CD4-positive, alpha-beta T cell (primary cell): ENCODE measurements around the gene SNX19. TPM values are rescaled to one million over a fixed set of nuclear protein-coding genes. Genes with fewer than 3 reads are reported as not detected.

Source experiments
- ATAC-seq: fragments of 200-7000 bp; cut with Tn5 transposase; one replicate; pipeline ENCODE4 v1.10.0; 2022; ENCODE audit warnings: mild to moderate bottlenecking; ENCODE audit not compliant: poor library complexity
- CTCF ChIA-PET: fragments of 350-600 bp; sonication (Branson Sonifier 250); formaldehyde crosslinking; loops from one replicate; lab custom pipeline; 2021; ENCODE audit warnings: antibody characterized with exemption, inconsistent platforms; lab: Charles Lee
- POLR2A ChIA-PET: fragments of 350-600 bp; sonication (Branson Sonifier 250); formaldehyde crosslinking; loops from one replicate; lab custom pipeline; 2021; ENCODE audit warnings: antibody characterized with exemption, inconsistent platforms; lab: Charles Lee
- DNase-seq, 14 experiments: peaks; one replicate each; pipeline ENCODE4 v3.0.0-alpha.2; 2013 to 2020; ENCODE audit warnings: mixed read lengths in 2 of 14
- H3K27ac ChIP-seq, 2 donors: one replicate each; pipeline versions ENCODE4 v1.5.1 to v1.7.0; 2013; ENCODE audit warnings: low read length in 2 of 2, low read depth in 1 of 2, mild to moderate bottlenecking in 1 of 2
- H3K27me3 ChIP-seq, 2 experiments: 1 replicate in 1 of 2; 2 replicates in 1 of 2; pipeline versions ENCODE4 v1.6.1 to v1.7.0; 2013; ENCODE audit warnings: low read length in 2 of 2, control low read depth in 1 of 2, mild to moderate bottlenecking in 1 of 2, moderate library complexity in 1 of 2; ENCODE audit not compliant: insufficient read depth in 2 of 2, control insufficient read depth in 1 of 2
- H3K36me3 ChIP-seq: one replicate; pipeline ENCODE4 v1.6.1; 2013; ENCODE audit warnings: low read length, control low read depth; ENCODE audit not compliant: insufficient read depth
- H3K4me1 ChIP-seq: one replicate; pipeline ENCODE4 v1.6.1; 2013; ENCODE audit warnings: low read length, control low read depth; ENCODE audit not compliant: insufficient read depth
- H3K4me3 ChIP-seq: one replicate; pipeline ENCODE4 v1.5.1; 2013; ENCODE audit warnings: mild to moderate bottlenecking, low read length, moderate library complexity
- H3K9me3 ChIP-seq, 2 experiments: 1 replicate in 1 of 2; 2 replicates in 1 of 2; pipeline versions ENCODE4 v1.6.1 to v1.7.0; 2013; ENCODE audit warnings: low read length in 2 of 2, mild to moderate bottlenecking in 2 of 2, control low read depth in 1 of 2, moderate library complexity in 1 of 2; ENCODE audit not compliant: control insufficient read depth in 1 of 2, insufficient read depth in 1 of 2
- H3K27ac Mint-ChIP-seq: one replicate; pipeline ENCODE4 v1.8.0; 2020; ENCODE audit warnings: mixed read lengths
- H3K27me3 Mint-ChIP-seq: one replicate; pipeline ENCODE4 v1.8.0; 2021; ENCODE audit warnings: mixed read lengths
- H3K36me3 Mint-ChIP-seq: one replicate; pipeline ENCODE4 v1.8.0; 2021; ENCODE audit warnings: low read depth, mixed read lengths
- H3K4me1 Mint-ChIP-seq: one replicate; pipeline ENCODE4 v1.8.0; 2021; ENCODE audit warnings: low read depth, mixed read lengths
- H3K4me3 Mint-ChIP-seq: one replicate; pipeline ENCODE4 v1.8.0; 2020; ENCODE audit warnings: mild to moderate bottlenecking, mixed read lengths
- H3K9me3 Mint-ChIP-seq: one replicate; pipeline ENCODE4 v1.8.0; 2020; ENCODE audit warnings: mixed read lengths
- CTCF ChIP-seq: fragments of 200-600 bp; IDR thresholded peaks from one replicate; pipeline ENCODE4 v1.8.0; 2022; ENCODE audit warnings: antibody characterized with exemption, mild to moderate bottlenecking
- intact Hi-C, 2 experiments: fragments of 100-400 bp; cut with DNase I in 1 of 2; cut with micrococcal nuclease in 1 of 2; formaldehyde crosslinking; loops; one replicate each; pipeline versions ENCODE4 v1.15.1 to v1.9.0; 2023 to 2025; cut with DNase I, micrococcal nuclease
- total RNA-seq, 174 experiments: library from RNA in 2 of 174; stranded (reverse) in 2 of 174; gene quantifications; one replicate each; pipeline ENCODE4 v1.2.3 and lab custom pipeline; 2021 to 2026

Gene SNX19
- total RNA-seq, 2 experiments from 2014 or later, result 41.2 to 43.8 TPM

DNA sequence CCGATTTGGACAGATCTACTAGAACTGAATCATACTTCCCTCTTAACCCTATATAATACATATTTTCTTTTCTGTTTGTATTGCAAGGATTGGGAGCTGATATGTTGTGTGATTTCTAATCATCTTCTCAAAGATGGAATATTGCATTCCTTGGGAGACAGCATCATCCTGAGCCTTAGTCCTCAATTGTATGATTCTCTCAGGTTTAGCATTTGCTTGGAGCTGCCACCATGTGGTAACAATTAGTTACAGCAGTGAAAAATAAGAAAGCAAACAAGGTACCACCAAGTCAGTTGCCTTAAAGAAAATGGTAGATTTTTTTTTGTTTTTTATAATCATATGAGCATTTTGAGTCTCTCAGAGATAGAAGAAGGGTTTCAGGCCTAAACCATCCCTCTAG, 11.9 kb downstream of the SNX19 start:
- Histone ChIP-seq H3K4me3 (no peak overlapping the region), H3K36me3 (peaks cover 97% of the 10 kb centered on the region), H3K4me1 (no peaks in the 10 kb centered on the region), H3K27me3 (no peaks in the 10 kb centered on the region), H3K9me3 (no peaks in the 10 kb centered on the region), H3K27ac (no peak overlapping the region)
- Mint-ChIP-seq H3K4me3 (no peak overlapping the region), H3K4me1 (peaks cover 20% of the 10 kb centered on the region), H3K27me3 (no peaks in the 10 kb centered on the region), H3K9me3 (no peaks in the 10 kb centered on the region), H3K36me3 (peaks cover 99% of the 10 kb centered on the region), H3K27ac (no peak overlapping the region)
- DNase-seq (no peak), ATAC-seq (no peak)
- intact Hi-C loops, result no loop called here
- ChIA-PET POLR2A (interaction anchor here (2.1 kb wide), 1 partner anchor 12 kb away, joined by 13 read pairs; the partner anchor contains the start of gene SNX19), CTCF (interaction anchor here (0.8 to 5.3 kb wide), 4 partner anchors 9 to 42 kb away, joined by 3 to 21 read pairs (median 6); partner anchors contain the start of gene SNX19)
- TF ChIP-seq CTCF, result no peak

GRCh38 chr11:130902380-130902779, 13.9 kb downstream of the SNX19 start:
- peaks cover 99% of the 10 kb centered on the region for H3K36me3 Mint-ChIP-seq
- POLR2A ChIA-PET, result interaction anchor here (0.6 kb wide), 1 partner anchor 14 kb away, joined by 3 read pairs; the partner anchor contains the start of gene SNX19
- peaks cover 9% of the 10 kb centered on the region for H3K4me1 Mint-ChIP-seq

DNA sequence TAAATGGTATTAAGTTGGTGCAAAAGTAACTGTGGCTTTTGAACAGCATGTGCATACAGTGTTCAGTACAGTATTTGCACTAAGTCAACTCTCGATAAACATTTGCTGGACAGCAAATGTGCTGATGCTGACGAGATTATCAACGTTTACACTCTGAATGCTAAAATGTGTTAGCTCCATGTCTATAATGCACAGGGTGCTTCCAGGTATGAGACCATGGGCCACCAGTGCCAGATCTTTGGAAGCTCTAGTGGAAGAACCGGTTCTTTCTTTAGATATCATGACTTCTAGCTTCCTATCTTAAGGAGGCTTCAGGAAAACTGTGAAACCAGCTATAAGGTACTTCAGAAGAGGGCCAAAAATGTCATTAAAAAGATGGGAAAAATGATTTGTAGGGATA, 17.2 kb downstream of the SNX19 start:
- CTCF ChIA-PET, result interaction anchor here (1.7 kb wide), 1 partner anchor 37 kb away, joined by 3 read pairs; no protein-coding TSS in a partner anchor
- ATAC-seq (no peak), DNase-seq (no peak)
- Mint-ChIP-seq H3K4me3 (no peak overlapping the region), H3K27ac (no peak overlapping the region), H3K9me3 (no peaks in the 10 kb centered on the region), H3K27me3 (no peaks in the 10 kb centered on the region), H3K4me1 (peaks cover 6% of the 10 kb centered on the region), H3K36me3 (peaks cover 99% of the 10 kb centered on the region)
- TF ChIP-seq CTCF, result no peak
- intact Hi-C loops, result loop anchor here in 1 of 2 experiments (10.0 kb wide), 1 partner anchor 464 kb away; no protein-coding TSS in a partner anchor
- POLR2A ChIA-PET, result no interaction called here
- H3K36me3 ChIP-seq, result peaks cover 97% of the 10 kb centered on the region
- no peak overlapping the region for H3K27ac ChIP-seq
- no peak overlapping the region for H3K4me3 ChIP-seq
- H3K4me1 ChIP-seq, result no peaks in the 10 kb centered on the region
- H3K9me3 ChIP-seq, result no peaks in the 10 kb centered on the region
- no peaks in the 10 kb centered on the region for H3K27me3 ChIP-seq

More at GRCh38 chr11:130902380-130902779, 13.9 kb downstream of the SNX19 start:
- no peaks in the 10 kb centered on the region for H3K27me3 ChIP-seq
- no peak overlapping the region for H3K27ac ChIP-seq
- Mint-ChIP-seq H3K27ac (no peak overlapping the region), H3K27me3 (no peaks in the 10 kb centered on the region), H3K4me3 (no peak overlapping the region), H3K9me3 (no peaks in the 10 kb centered on the region)
- no peak for TF ChIP-seq CTCF
- H3K4me3 ChIP-seq, result no peak overlapping the region
- H3K9me3 ChIP-seq, result no peaks in the 10 kb centered on the region
- DNase-seq (no peak), ATAC-seq (no peak)
- H3K36me3 ChIP-seq, result peaks cover 99% of the 10 kb centered on the region
- no peaks in the 10 kb centered on the region for H3K4me1 ChIP-seq
- CTCF ChIA-PET, result interaction anchor here (0.9 to 1.5 kb wide), 3 partner anchors 8 to 40 kb away, joined by 4 to 8 read pairs (median 5); partner anchors contain the start of gene SNX19
- intact Hi-C loops, result no loop called here
